ENCODE data around the gene PPP1R13L.

DNA sequence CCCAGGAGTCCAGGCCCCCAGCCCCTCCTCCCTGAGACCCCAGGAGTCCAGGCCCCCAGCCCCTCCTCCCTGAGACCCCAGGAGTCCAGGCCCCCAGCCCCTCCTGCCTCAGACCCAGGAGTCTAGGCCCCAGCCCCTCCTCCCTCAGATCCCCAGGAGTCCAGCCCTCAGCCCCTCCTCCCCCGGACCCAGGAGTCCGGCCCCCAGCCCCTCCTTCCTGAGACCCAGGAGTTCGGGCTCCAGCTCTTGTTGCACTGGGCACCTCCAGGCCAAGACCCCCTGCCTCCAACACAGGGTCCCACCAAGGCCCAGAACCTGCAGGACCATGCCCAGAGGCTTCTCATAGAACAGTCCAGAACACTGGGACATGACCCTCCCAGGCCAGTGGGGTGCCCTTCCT lies 15.0 kb upstream of the PPP1R13L start:
- TF ChIP-seq, protein P1, sequence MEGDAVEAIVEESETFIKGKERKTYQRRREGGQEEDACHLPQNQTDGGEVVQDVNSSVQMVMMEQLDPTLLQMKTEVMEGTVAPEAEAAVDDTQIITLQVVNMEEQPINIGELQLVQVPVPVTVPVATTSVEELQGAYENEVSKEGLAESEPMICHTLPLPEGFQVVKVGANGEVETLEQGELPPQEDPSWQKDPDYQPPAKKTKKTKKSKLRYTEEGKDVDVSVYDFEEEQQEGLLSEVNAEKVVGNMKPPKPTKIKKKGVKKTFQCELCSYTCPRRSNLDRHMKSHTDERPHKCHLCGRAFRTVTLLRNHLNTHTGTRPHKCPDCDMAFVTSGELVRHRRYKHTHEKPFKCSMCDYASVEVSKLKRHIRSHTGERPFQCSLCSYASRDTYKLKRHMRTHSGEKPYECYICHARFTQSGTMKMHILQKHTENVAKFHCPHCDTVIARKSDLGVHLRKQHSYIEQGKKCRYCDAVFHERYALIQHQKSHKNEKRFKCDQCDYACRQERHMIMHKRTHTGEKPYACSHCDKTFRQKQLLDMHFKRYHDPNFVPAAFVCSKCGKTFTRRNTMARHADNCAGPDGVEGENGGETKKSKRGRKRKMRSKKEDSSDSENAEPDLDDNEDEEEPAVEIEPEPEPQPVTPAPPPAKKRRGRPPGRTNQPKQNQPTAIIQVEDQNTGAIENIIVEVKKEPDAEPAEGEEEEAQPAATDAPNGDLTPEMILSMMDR (IDR thresholded peaks at IDR 0.05): no peak
- no peak for TF ChIP-seq POLR2A (IDR thresholded peaks at IDR 0.05)
- TF ChIP-seq EP300 (IDR thresholded peaks at IDR 0.05): no peak
